ENCODE results near the gene GABRA1. TPM values are rescaled to one million over a fixed set of nuclear protein-coding genes. Genes with fewer than 3 reads are reported as not detected.

Gene GABRA1
- total RNA-seq, 1 experiment from 2014 or later, result 0.57 TPM

- DNase-seq (ENCODE audit: low spot score), result peak; percentile 21
- H3K9me3 Mint-ChIP-seq, result peaks cover 28% of the 10 kb centered on the region
- CTCF ChIA-PET, result interaction anchor here (0.8 kb wide), 1 partner anchor 377 kb away, joined by 3 read pairs; no protein-coding TSS in a partner anchor
These were observed 78.0 kb downstream of the GABRA1 start for GRCh38 chr5:161925960-161926359.

DNA sequence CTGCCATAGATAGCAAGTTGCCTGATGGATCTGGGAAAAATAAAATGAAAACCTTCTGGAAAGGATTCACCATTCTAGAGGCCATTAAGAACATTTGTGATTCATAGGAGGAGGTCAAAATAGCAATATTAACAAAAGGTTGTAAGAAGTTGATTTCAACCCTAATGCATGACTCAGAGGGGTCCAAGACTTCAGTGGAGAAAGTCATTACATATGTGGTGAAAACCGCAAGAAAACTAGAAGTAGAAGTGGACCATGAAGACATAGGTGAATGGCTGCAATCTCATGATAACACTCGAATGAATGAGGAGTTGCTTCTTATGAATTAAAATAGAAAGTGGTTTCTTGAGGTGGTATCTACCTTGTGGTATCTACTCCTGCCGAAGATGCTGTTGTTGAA is 86.6 kb downstream of the GABRA1 start:
- ATAC-seq, result no peak
- ChIA-PET CTCF (no interaction called here), POLR2A (no interaction called here)
- DNase-seq (ENCODE audit: low spot score), result no peak
- Mint-ChIP-seq H3K27me3 (ENCODE audit: low read depth) (no peaks in the 10 kb centered on the region), H3K27ac (no peak overlapping the region), H3K4me3 (no peak overlapping the region), H3K36me3 (no peaks in the 10 kb centered on the region), H3K4me1 (no peaks in the 10 kb centered on the region), H3K9me3 (peaks cover 4% of the 10 kb centered on the region)
- TF ChIP-seq NR2C2 (CRISPR knock-in tag; IDR thresholded peaks at IDR 0.05), result no peak
- no peak for TF ChIP-seq FOXK1 (CRISPR knock-in tag; IDR thresholded peaks at IDR 0.05)
- no peak for TF ChIP-seq USF2 (CRISPR knock-in tag; IDR thresholded peaks at IDR 0.05)
- TF ChIP-seq, protein P1, sequence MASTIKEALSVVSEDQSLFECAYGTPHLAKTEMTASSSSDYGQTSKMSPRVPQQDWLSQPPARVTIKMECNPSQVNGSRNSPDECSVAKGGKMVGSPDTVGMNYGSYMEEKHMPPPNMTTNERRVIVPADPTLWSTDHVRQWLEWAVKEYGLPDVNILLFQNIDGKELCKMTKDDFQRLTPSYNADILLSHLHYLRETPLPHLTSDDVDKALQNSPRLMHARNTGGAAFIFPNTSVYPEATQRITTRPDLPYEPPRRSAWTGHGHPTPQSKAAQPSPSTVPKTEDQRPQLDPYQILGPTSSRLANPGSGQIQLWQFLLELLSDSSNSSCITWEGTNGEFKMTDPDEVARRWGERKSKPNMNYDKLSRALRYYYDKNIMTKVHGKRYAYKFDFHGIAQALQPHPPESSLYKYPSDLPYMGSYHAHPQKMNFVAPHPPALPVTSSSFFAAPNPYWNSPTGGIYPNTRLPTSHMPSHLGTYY (CRISPR knock-in tag; IDR thresholded peaks at IDR 0.05), result no peak
- TF ChIP-seq ATF1 (CRISPR knock-in tag; IDR thresholded peaks at IDR 0.05), result no peak
- TF ChIP-seq JAZF1 (CRISPR knock-in tag; IDR thresholded peaks at IDR 0.05), result no peak
- TF ChIP-seq MYBL2 (CRISPR knock-in tag; IDR thresholded peaks at IDR 0.05), result no peak
- no peak for TF ChIP-seq RORB (CRISPR knock-in tag; IDR thresholded peaks at IDR 0.05)
- no peak for TF ChIP-seq MXD4 (CRISPR knock-in tag; IDR thresholded peaks at IDR 0.05; ENCODE audit: borderline replicate concordance)
- no peak for TF ChIP-seq NFYB (CRISPR knock-in tag; conservative IDR thresholded peaks at IDR 0.05; ENCODE audit: low read depth)
- TF ChIP-seq, protein P2, sequence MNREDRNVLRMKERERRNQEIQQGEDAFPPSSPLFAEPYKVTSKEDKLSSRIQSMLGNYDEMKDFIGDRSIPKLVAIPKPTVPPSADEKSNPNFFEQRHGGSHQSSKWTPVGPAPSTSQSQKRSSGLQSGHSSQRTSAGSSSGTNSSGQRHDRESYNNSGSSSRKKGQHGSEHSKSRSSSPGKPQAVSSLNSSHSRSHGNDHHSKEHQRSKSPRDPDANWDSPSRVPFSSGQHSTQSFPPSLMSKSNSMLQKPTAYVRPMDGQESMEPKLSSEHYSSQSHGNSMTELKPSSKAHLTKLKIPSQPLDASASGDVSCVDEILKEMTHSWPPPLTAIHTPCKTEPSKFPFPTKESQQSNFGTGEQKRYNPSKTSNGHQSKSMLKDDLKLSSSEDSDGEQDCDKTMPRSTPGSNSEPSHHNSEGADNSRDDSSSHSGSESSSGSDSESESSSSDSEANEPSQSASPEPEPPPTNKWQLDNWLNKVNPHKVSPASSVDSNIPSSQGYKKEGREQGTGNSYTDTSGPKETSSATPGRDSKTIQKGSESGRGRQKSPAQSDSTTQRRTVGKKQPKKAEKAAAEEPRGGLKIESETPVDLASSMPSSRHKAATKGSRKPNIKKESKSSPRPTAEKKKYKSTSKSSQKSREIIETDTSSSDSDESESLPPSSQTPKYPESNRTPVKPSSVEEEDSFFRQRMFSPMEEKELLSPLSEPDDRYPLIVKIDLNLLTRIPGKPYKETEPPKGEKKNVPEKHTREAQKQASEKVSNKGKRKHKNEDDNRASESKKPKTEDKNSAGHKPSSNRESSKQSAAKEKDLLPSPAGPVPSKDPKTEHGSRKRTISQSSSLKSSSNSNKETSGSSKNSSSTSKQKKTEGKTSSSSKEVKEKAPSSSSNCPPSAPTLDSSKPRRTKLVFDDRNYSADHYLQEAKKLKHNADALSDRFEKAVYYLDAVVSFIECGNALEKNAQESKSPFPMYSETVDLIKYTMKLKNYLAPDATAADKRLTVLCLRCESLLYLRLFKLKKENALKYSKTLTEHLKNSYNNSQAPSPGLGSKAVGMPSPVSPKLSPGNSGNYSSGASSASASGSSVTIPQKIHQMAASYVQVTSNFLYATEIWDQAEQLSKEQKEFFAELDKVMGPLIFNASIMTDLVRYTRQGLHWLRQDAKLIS (CRISPR knock-in tag; IDR thresholded peaks at IDR 0.05; ENCODE audit: borderline replicate concordance), result no peak
- TF ChIP-seq, protein P3, sequence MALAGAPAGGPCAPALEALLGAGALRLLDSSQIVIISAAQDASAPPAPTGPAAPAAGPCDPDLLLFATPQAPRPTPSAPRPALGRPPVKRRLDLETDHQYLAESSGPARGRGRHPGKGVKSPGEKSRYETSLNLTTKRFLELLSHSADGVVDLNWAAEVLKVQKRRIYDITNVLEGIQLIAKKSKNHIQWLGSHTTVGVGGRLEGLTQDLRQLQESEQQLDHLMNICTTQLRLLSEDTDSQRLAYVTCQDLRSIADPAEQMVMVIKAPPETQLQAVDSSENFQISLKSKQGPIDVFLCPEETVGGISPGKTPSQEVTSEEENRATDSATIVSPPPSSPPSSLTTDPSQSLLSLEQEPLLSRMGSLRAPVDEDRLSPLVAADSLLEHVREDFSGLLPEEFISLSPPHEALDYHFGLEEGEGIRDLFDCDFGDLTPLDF (CRISPR knock-in tag; IDR thresholded peaks at IDR 0.05), result no peak
- TF ChIP-seq, protein P4, sequence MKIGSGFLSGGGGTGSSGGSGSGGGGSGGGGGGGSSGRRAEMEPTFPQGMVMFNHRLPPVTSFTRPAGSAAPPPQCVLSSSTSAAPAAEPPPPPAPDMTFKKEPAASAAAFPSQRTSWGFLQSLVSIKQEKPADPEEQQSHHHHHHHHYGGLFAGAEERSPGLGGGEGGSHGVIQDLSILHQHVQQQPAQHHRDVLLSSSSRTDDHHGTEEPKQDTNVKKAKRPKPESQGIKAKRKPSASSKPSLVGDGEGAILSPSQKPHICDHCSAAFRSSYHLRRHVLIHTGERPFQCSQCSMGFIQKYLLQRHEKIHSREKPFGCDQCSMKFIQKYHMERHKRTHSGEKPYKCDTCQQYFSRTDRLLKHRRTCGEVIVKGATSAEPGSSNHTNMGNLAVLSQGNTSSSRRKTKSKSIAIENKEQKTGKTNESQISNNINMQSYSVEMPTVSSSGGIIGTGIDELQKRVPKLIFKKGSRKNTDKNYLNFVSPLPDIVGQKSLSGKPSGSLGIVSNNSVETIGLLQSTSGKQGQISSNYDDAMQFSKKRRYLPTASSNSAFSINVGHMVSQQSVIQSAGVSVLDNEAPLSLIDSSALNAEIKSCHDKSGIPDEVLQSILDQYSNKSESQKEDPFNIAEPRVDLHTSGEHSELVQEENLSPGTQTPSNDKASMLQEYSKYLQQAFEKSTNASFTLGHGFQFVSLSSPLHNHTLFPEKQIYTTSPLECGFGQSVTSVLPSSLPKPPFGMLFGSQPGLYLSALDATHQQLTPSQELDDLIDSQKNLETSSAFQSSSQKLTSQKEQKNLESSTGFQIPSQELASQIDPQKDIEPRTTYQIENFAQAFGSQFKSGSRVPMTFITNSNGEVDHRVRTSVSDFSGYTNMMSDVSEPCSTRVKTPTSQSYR (CRISPR knock-in tag; IDR thresholded peaks at IDR 0.05), result no peak
- no peak for TF ChIP-seq PRRX2 (CRISPR knock-in tag; IDR thresholded peaks at IDR 0.05)

More at GRCh38 chr5:161925960-161926359, 78.0 kb downstream of the GABRA1 start:
- no peak for TF ChIP-seq ATF1 (CRISPR knock-in tag; IDR thresholded peaks at IDR 0.05)
- TF ChIP-seq ETV6 (CRISPR knock-in tag; IDR thresholded peaks at IDR 0.05), result no peak
- TF ChIP-seq ZNF396 (CRISPR knock-in tag; IDR thresholded peaks at IDR 0.05; ENCODE audit: borderline replicate concordance), result no peak
- TF ChIP-seq, protein P3 (CRISPR knock-in tag; IDR thresholded peaks at IDR 0.05), result no peak
- TF ChIP-seq KAT7 (CRISPR knock-in tag; IDR thresholded peaks at IDR 0.05; ENCODE audit: borderline replicate concordance), result no peak
- no peak for TF ChIP-seq NR2C2 (CRISPR knock-in tag; IDR thresholded peaks at IDR 0.05)
- TF ChIP-seq FOXP1 (CRISPR knock-in tag; IDR thresholded peaks at IDR 0.05; ENCODE audit: borderline replicate concordance), result no peak
- TF ChIP-seq NR3C1 (CRISPR knock-in tag; conservative IDR thresholded peaks at IDR 0.05; ENCODE audit: low read depth), result no peak
- no peak for TF ChIP-seq FOXK1 (CRISPR knock-in tag; IDR thresholded peaks at IDR 0.05)
- TF ChIP-seq FOXJ3 (CRISPR knock-in tag; IDR thresholded peaks at IDR 0.05; ENCODE audit: borderline replicate concordance), result no peak
- no peak for TF ChIP-seq TCF7 (CRISPR knock-in tag; IDR thresholded peaks at IDR 0.05; ENCODE audit: low read depth)
- TF ChIP-seq SP1 (CRISPR knock-in tag; conservative IDR thresholded peaks at IDR 0.05), result no peak
- no peak for TF ChIP-seq SMAD3 (CRISPR knock-in tag; IDR thresholded peaks at IDR 0.05; ENCODE audit: borderline replicate concordance)
- no peak for TF ChIP-seq USF2 (CRISPR knock-in tag; IDR thresholded peaks at IDR 0.05)
- no peak for TF ChIP-seq HMGA2 (CRISPR knock-in tag; IDR thresholded peaks at IDR 0.05)
- Mint-ChIP-seq H3K27me3 (ENCODE audit: low read depth) (no peaks in the 10 kb centered on the region), H3K27ac (no peak overlapping the region), H3K36me3 (peaks cover 12% of the 10 kb centered on the region), H3K4me1 (no peaks in the 10 kb centered on the region), H3K4me3 (no peak overlapping the region)
- ATAC-seq, result no peak; the same call in 1 of the 2 replicates
- POLR2A ChIA-PET, result no interaction called here
